Measurements from ENCODE around the gene TMEM59L. TPM values are rescaled to one million over a fixed set of nuclear protein-coding genes. Genes with fewer than 3 reads are reported as not detected.

The TMEM59L gene
- total and polyA plus RNA-seq, 2 of the 4 experiments (the other 2 are of a cell fraction): under 0.01 to 5.9 TPM

DNA sequence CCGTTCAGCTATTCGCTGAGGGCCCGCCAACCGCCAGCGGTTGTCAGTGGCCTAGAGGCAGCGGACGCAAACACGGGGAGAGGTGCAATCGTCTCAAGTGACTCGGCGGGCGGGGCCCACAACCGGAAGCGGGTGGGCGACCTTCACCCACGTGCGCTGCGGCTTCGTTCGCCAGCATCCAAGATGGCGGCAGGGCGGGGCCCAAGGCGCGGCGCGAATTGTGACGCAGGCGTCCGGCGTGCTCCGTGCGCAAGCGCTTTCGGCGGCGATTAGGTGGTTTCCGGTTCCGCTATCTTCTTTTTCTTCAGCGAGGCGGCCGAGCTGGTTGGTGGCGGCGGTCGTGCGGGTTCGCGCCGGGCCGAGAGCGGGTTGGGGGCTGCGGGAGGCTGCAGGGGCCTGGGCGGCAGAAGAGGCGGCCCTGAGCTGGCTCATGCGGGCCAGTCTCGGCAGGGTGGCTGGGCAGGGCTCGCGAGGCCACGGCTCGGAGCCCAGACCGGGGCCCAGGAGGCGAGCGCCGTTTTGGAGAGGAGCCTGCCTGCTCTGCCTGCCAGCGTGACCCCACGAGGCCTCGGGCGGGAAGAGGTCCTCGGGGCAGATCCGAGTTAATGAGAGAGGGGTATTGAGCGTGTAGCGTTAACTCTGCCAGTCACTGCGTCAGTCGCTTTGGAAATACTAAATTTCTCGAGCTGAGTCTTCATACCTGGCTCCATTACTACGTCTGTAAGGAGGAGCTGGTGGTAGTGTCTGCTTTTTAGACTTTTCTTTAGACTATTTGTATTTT is 40.9 kb upstream of the TMEM59L start, which contains the start of gene UBA52:
TSS of gene UBA52 (plus strand) at position 294 of the 781 bp plus-strand sequence. CDS start 1,444 bp downstream, outside the sequence.
- H3K4ac ChIP-seq (ENCODE audit: low read depth, low read length): peak within 1 kb of the TSS; percentile 84
- peak within 1 kb of the TSS; percentile 93 for H3K14ac ChIP-seq (replicated peaks; ENCODE audit: low read depth, low read length)
- H3K9me1 ChIP-seq (ENCODE audit: insufficient read depth, low read length): peaks cover 11% of the 10 kb centered on the region
- in situ Hi-C loops (cut with MboI; ENCODE audit: low sequenced_read_pairs) (loop anchor here (10.0 kb wide), 1 partner anchor 117 kb away; no protein-coding TSS in a partner anchor), dilution Hi-C loops (cut with HindIII; ENCODE audit: low sequenced_read_pairs, unreplicated experiment) (no loop called here), intact Hi-C loops (cut with micrococcal nuclease) (loop anchor here (1.0 to 5.0 kb wide), 3 partner anchors 104 to 276 kb away; no protein-coding TSS in a partner anchor)
- H4K20me1 ChIP-seq (ENCODE audit: insufficient read depth, low read length): peaks cover 46% of the 10 kb centered on the region
- peak within 1 kb of the TSS; percentile 95 for H3K23ac ChIP-seq (ENCODE audit: low read depth, low read length)
- peak within 1 kb of the TSS; percentile 95 for H2AFZ ChIP-seq (replicated peaks; ENCODE audit: low read length, poor library complexity)
- no TSS peak for BruUV-seq (replicated peaks)
- ChIA-PET POLR2A (ENCODE audit: unreplicated experiment) (interaction anchor here (0.6 to 1.0 kb wide), 4 partner anchors 9 to 215 kb away, joined by 3 to 5 read pairs (median 4); no protein-coding TSS in a partner anchor), CTCF (interaction anchor here (1.5 kb wide), 1 partner anchor 118 kb away, joined by 3 read pairs; no protein-coding TSS in a partner anchor)
- peak within 1 kb of the TSS; percentile 97 for H3K4me2 ChIP-seq (ENCODE audit: low read depth, low read length)
- H3K56ac ChIP-seq (ENCODE audit: extremely low read depth, insufficient read depth, low read length): peak within 1 kb of the TSS; percentile 86
- peak within 1 kb of the TSS; percentile 82 for H4K91ac ChIP-seq (ENCODE audit: insufficient read depth, low read depth, low read length)
- peak within 1 kb of the TSS; percentile 91 for H3K9ac ChIP-seq (ENCODE audit: low read depth, low read length)
- H2AK9ac ChIP-seq (replicated peaks; ENCODE audit: low read depth, low read length, poor library complexity): peak within 1 kb of the TSS; percentile 98
- no peak within 1 kb of the TSS for H3K18ac ChIP-seq (ENCODE audit: low read depth, low read length)
- H2BK5ac ChIP-seq (ENCODE audit: low read depth, low read length, poor library complexity, severe bottlenecking): peak within 1 kb of the TSS; percentile 51
- H3K27me3 ChIP-seq (ENCODE audit: control insufficient read depth, insufficient read depth, low read length): no peaks in the 10 kb centered on the region
- DNase-seq (peak; percentile 96), ATAC-seq (ENCODE audit: low read depth) (peak; percentile 97)
- H3K79me1 ChIP-seq (ENCODE audit: low read depth in 1 of 2, low read length in 2 of 2): peaks cover 18 to 44% of the 10 kb centered on the region in 2 experiments; a peak in 3 of 4 replicates
- H3K36me3 ChIP-seq (ENCODE audit: control insufficient read depth, insufficient read depth, low read length): peaks cover 52% of the 10 kb centered on the region
- H3K4me3 ChIP-seq (ENCODE audit: insufficient read depth, low read depth, low read length): peak within 1 kb of the TSS; percentile 85
- peak within 1 kb of the TSS; percentile 23 for H4K5ac ChIP-seq (ENCODE audit: low read depth, low read length)
- 1% methylated on average over 57 of the region's 75 CpGs; no CpG with 5 or more reads in 1 of the 2 experiments for WGBS, 2 experiments (ENCODE audit: extremely low coverage in 2 of 2, insufficient read length in 1 of 2)
- peak within 1 kb of the TSS; percentile 71 to 81; a peak in 3 of 4 replicates for H4K8ac ChIP-seq (ENCODE audit: low read depth in 2 of 2, low read length in 2 of 2)
- H2BK20ac ChIP-seq (ENCODE audit: low read depth, low read length): peak within 1 kb of the TSS; percentile 36; the same call in 1 of the 2 replicates
- peak within 1 kb of the TSS; percentile 28; the same call in 1 of the 2 replicates for H2BK120ac ChIP-seq (ENCODE audit: low read depth, low read length)
- peak within 1 kb of the TSS; percentile 94 for H2AK5ac ChIP-seq (ENCODE audit: low read depth, low read length)
- H3K4me1 ChIP-seq (ENCODE audit: control insufficient read depth, insufficient read depth, low read length): peaks cover 10% of the 10 kb centered on the region
- TF ChIP-seq, protein P1, sequence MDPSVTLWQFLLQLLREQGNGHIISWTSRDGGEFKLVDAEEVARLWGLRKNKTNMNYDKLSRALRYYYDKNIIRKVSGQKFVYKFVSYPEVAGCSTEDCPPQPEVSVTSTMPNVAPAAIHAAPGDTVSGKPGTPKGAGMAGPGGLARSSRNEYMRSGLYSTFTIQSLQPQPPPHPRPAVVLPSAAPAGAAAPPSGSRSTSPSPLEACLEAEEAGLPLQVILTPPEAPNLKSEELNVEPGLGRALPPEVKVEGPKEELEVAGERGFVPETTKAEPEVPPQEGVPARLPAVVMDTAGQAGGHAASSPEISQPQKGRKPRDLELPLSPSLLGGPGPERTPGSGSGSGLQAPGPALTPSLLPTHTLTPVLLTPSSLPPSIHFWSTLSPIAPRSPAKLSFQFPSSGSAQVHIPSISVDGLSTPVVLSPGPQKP (IDR thresholded peaks at IDR 0.05; ENCODE audit: borderline replicate concordance, low read depth, low read length): no peak
- TF ChIP-seq MAZ (IDR thresholded peaks at IDR 0.05; ENCODE audit: borderline replicate concordance, low read depth, low read length): peak; percentile 97
- TF ChIP-seq CEBPB (IDR thresholded peaks at IDR 0.05; ENCODE audit: low read depth, low read length): peak; percentile 73
- peak; percentile 88 for TF ChIP-seq BHLHE40 (IDR thresholded peaks at IDR 0.05; ENCODE audit: low read depth, low read length)
- no peak for TF ChIP-seq NFE2L2 (IDR thresholded peaks at IDR 0.05; ENCODE audit: low read depth, low read length)
- TF ChIP-seq RFX5 (IDR thresholded peaks at IDR 0.05; ENCODE audit: low read depth, low read length): no peak
- TF ChIP-seq SMC3 (IDR thresholded peaks at IDR 0.05; ENCODE audit: low read depth, low read length): peak; percentile 35
- TF ChIP-seq RAD21 (IDR thresholded peaks at IDR 0.05; ENCODE audit: low read length): no peak
- peak; percentile 96 for TF ChIP-seq POLR2A (IDR thresholded peaks at IDR 0.05; ENCODE audit: low read depth, low read length)
- no peak for TF ChIP-seq CHD1 (IDR thresholded peaks at IDR 0.05; ENCODE audit: low read depth, low read length)
- TF ChIP-seq MXI1 (IDR thresholded peaks at IDR 0.05; ENCODE audit: borderline replicate concordance, low read depth, low read length): peak; percentile 97
- TF ChIP-seq, protein P2, sequence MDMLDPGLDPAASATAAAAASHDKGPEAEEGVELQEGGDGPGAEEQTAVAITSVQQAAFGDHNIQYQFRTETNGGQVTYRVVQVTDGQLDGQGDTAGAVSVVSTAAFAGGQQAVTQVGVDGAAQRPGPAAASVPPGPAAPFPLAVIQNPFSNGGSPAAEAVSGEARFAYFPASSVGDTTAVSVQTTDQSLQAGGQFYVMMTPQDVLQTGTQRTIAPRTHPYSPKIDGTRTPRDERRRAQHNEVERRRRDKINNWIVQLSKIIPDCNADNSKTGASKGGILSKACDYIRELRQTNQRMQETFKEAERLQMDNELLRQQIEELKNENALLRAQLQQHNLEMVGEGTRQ (IDR thresholded peaks at IDR 0.05; ENCODE audit: low read depth, low read length): peak; percentile 96
- H2BK15ac ChIP-seq (ENCODE audit: low read depth, low read length): peak within 1 kb of the TSS; percentile 49; the same call in 1 of the 3 replicates
- no peaks in the 10 kb centered on the region for H3K9me3 ChIP-seq (ENCODE audit: control insufficient read depth, insufficient read depth, low read length)
- peak within 1 kb of the TSS; percentile 65 for H3K27ac ChIP-seq (ENCODE audit: insufficient read depth, low read length)

All from IMR-90 (cell line).